ENCODE results near the gene GRK2.

DNA sequence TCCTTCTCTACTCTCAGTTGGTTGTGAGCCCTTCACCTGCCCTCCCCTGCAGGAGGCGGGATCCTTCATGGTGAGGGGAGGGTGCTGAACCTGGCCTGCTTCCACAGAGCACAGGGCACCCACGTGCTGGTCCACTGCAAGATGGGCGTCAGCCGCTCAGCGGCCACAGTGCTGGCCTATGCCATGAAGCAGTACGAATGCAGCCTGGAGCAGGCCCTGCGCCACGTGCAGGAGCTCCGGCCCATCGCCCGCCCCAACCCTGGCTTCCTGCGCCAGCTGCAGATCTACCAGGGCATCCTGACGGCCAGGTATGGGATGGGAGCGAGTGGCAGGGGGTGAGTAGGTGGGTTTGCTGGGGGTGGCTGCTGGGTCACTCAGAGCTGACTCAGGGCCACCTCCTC, 43.4 kb downstream of the GRK2 start:
- TF ChIP-seq EZH2 (IDR thresholded peaks at IDR 0.05; ENCODE audit: borderline replicate concordance, insufficient read depth, low read length, poor library complexity, severe bottlenecking): no peak
- no peak for TF ChIP-seq CTCF (IDR thresholded peaks at IDR 0.05; ENCODE audit: poor library complexity, severe bottlenecking)
- no peak for TF ChIP-seq TAF1 (IDR thresholded peaks at IDR 0.05; ENCODE audit: low read depth)
- TF ChIP-seq, protein P1, sequence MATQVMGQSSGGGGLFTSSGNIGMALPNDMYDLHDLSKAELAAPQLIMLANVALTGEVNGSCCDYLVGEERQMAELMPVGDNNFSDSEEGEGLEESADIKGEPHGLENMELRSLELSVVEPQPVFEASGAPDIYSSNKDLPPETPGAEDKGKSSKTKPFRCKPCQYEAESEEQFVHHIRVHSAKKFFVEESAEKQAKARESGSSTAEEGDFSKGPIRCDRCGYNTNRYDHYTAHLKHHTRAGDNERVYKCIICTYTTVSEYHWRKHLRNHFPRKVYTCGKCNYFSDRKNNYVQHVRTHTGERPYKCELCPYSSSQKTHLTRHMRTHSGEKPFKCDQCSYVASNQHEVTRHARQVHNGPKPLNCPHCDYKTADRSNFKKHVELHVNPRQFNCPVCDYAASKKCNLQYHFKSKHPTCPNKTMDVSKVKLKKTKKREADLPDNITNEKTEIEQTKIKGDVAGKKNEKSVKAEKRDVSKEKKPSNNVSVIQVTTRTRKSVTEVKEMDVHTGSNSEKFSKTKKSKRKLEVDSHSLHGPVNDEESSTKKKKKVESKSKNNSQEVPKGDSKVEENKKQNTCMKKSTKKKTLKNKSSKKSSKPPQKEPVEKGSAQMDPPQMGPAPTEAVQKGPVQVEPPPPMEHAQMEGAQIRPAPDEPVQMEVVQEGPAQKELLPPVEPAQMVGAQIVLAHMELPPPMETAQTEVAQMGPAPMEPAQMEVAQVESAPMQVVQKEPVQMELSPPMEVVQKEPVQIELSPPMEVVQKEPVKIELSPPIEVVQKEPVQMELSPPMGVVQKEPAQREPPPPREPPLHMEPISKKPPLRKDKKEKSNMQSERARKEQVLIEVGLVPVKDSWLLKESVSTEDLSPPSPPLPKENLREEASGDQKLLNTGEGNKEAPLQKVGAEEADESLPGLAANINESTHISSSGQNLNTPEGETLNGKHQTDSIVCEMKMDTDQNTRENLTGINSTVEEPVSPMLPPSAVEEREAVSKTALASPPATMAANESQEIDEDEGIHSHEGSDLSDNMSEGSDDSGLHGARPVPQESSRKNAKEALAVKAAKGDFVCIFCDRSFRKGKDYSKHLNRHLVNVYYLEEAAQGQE (IDR thresholded peaks at IDR 0.05; ENCODE audit: borderline replicate concordance): no peak
- no peak for TF ChIP-seq EP300 (conservative IDR thresholded peaks at IDR 0.05; ENCODE audit: poor library complexity, severe bottlenecking)

Measured in neural cell (in vitro differentiated cells).